ENCODE results near the gene SIGLEC10.
"Not testable (repeated sequence)": the region's sequence is repeated elsewhere in the genome, so short reads cannot be mapped to it uniquely, and the experiment has no call there.

SIGLEC10 gene

GRCh38 chr19:51417107-51417809 lies at the start of gene SIGLEC10:
SIGLEC10 (minus strand) TSS chr19:51417642; CDS start chr19:51417581, 61 bp downstream.
- FAIRE-seq: no peak

GRCh38 chr19:51466723-51467122 lies 49.3 kb upstream of the SIGLEC10 start:
- no peak for FAIRE-seq

- FAIRE-seq: not testable (repeated sequence)
Observed at GRCh38 chr19:51463976-51464581, 46.6 kb upstream of the SIGLEC10 start.

- FAIRE-seq: no peak
Observed at GRCh38 chr19:51462681-51463080, 45.2 kb upstream of the SIGLEC10 start.

GRCh38 chr19:51462276-51462675 lies 44.8 kb upstream of the SIGLEC10 start:
- FAIRE-seq: no peak

- no peak for FAIRE-seq
Observed at GRCh38 chr19:51461723-51462161, 44.3 kb upstream of the SIGLEC10 start.

GRCh38 chr19:51460164-51460992 lies 42.9 kb upstream of the SIGLEC10 start:
- no peak for FAIRE-seq

GRCh38 chr19:51458899-51459505 lies 41.6 kb upstream of the SIGLEC10 start:
- FAIRE-seq: no peak

GRCh38 chr19:51458051-51458645 lies 40.7 kb upstream of the SIGLEC10 start, which contains the start of gene SIGLEC8:
SIGLEC8 (minus strand) TSS chr19:51458454; CDS start chr19:51458387, 67 bp downstream.
- FAIRE-seq: no peak

GRCh38 chr19:51457351-51458013 lies 40.0 kb upstream of the SIGLEC10 start:
- no peak for FAIRE-seq

- FAIRE-seq: no peak
Observed at GRCh38 chr19:51456541-51457290, 39.3 kb upstream of the SIGLEC10 start.

GRCh38 chr19:51450730-51451307 lies 33.4 kb upstream of the SIGLEC10 start:
- FAIRE-seq: no peak

- FAIRE-seq: no peak
Observed at GRCh38 chr19:51448411-51449016, 31.1 kb upstream of the SIGLEC10 start.

- FAIRE-seq: no peak
Observed at GRCh38 chr19:51448011-51448410, 30.6 kb upstream of the SIGLEC10 start.

- not testable (repeated sequence) for FAIRE-seq
Observed at GRCh38 chr19:51447510-51447909, 30.1 kb upstream of the SIGLEC10 start.

- FAIRE-seq: no peak
Observed at GRCh38 chr19:51441410-51442390, 24.3 kb upstream of the SIGLEC10 start.

- no peak for FAIRE-seq
Observed at GRCh38 chr19:51440846-51441409, 23.5 kb upstream of the SIGLEC10 start.

- no peak for FAIRE-seq
Observed at GRCh38 chr19:51440052-51440451, 22.6 kb upstream of the SIGLEC10 start.

GRCh38 chr19:51439021-51439465 lies 21.6 kb upstream of the SIGLEC10 start:
- FAIRE-seq: no peak
